ENCODE data around the gene OCIAD1. TPM values are rescaled to one million over a fixed set of nuclear protein-coding genes. Genes with fewer than 3 reads are reported as not detected.

OCIAD1 gene
- total RNA-seq, 2 donors from 2014 or later = 57.4 to 85.4 TPM

GRCh38 chr4:48901196-48901595 is 70.3 kb downstream of the OCIAD1 start:
- no peak for ATAC-seq

GRCh38 chr4:48902266-48902665 is 71.4 kb downstream of the OCIAD1 start:
- peaks cover 18% of the 10 kb centered on the region for H3K4me1 ChIP-seq
- H3K4me3 ChIP-seq = no peak overlapping the region
- DNase-seq (no peak), ATAC-seq (no peak)
- TF ChIP-seq POLR2A (IDR thresholded peaks at IDR 0.05) (no peak), CTCF (IDR thresholded peaks at IDR 0.05) (no peak)
- H3K9me3 ChIP-seq = no peaks in the 10 kb centered on the region
- H3K36me3 ChIP-seq (replicated peaks in 1 of 2; ENCODE audit: insufficient read depth in 1 of 2, low read depth in 2 of 2) = peaks cover 0 to 6% of the 10 kb centered on the region in 2 donors
- intact Hi-C loops (cut with DNase I) = loop anchor here (10.0 kb wide), 1 partner anchor 317 kb away; no protein-coding TSS in a partner anchor
- H3K27ac ChIP-seq = no peak overlapping the region
- H3K27me3 ChIP-seq = no peaks in the 10 kb centered on the region

More at GRCh38 chr4:48901196-48901595, 70.3 kb downstream of the OCIAD1 start:
- DNase-seq = no peak
- intact Hi-C loops (cut with DNase I) = loop anchor here (10.0 kb wide), 1 partner anchor 316 kb away; no protein-coding TSS in a partner anchor
- Histone ChIP-seq H3K9me3 (no peaks in the 10 kb centered on the region), H3K27ac (no peak overlapping the region), H3K4me1 (peaks cover 13% of the 10 kb centered on the region), H3K4me3 (no peak overlapping the region), H3K27me3 (no peaks in the 10 kb centered on the region), H3K36me3 (replicated peaks in 1 of 2; ENCODE audit: insufficient read depth in 1 of 2, low read depth in 2 of 2) (peaks cover 0 to 6% of the 10 kb centered on the region in 2 donors)
- TF ChIP-seq CTCF (IDR thresholded peaks at IDR 0.05) (no peak), POLR2A (IDR thresholded peaks at IDR 0.05) (no peak)
- WGBS, 2 donors = 89 to 98% methylated on average over 4 of the region's 4 CpGs

- TF ChIP-seq POLR2A (IDR thresholded peaks at IDR 0.05) (no peak), CTCF (IDR thresholded peaks at IDR 0.05) (no peak)
- 90% methylated on average over 4 of the region's 4 CpGs for WGBS, 2 donors
- ATAC-seq = no peak
Observed at GRCh38 chr4:48904101-48904500, 73.2 kb downstream of the OCIAD1 start.

GRCh38 chr4:48904541-48905142 is 73.8 kb downstream of the OCIAD1 start:
- no peak for DNase-seq
- intact Hi-C loops (cut with DNase I) = loop anchor here (10.0 kb wide), 1 partner anchor 320 kb away; no protein-coding TSS in a partner anchor
- no peak for ATAC-seq
- no peak overlapping the region for H3K27ac ChIP-seq
- peaks cover 0 to 3% of the 10 kb centered on the region in 2 donors for H3K36me3 ChIP-seq (replicated peaks in 1 of 2; ENCODE audit: insufficient read depth in 1 of 2, low read depth in 2 of 2)
- H3K27me3 ChIP-seq = no peaks in the 10 kb centered on the region
- H3K9me3 ChIP-seq = no peaks in the 10 kb centered on the region
- 91% methylated on average over 3 of the region's 3 CpGs for WGBS, 2 donors
- H3K4me1 ChIP-seq = peaks cover 18% of the 10 kb centered on the region
- TF ChIP-seq CTCF (IDR thresholded peaks at IDR 0.05) (no peak), POLR2A (IDR thresholded peaks at IDR 0.05) (no peak)
- no peak overlapping the region for H3K4me3 ChIP-seq

More at GRCh38 chr4:48904101-48904500, 73.2 kb downstream of the OCIAD1 start:
- no peak overlapping the region for H3K4me3 ChIP-seq
- no peaks in the 10 kb centered on the region for H3K27me3 ChIP-seq
- DNase-seq = no peak
- peaks cover 18% of the 10 kb centered on the region for H3K4me1 ChIP-seq
- no peak overlapping the region for H3K27ac ChIP-seq
- no peaks in the 10 kb centered on the region for H3K9me3 ChIP-seq
- intact Hi-C loops (cut with DNase I) = loop anchor here (10.0 kb wide), 1 partner anchor 319 kb away; no protein-coding TSS in a partner anchor
- H3K36me3 ChIP-seq (replicated peaks in 1 of 2; ENCODE audit: insufficient read depth in 1 of 2, low read depth in 2 of 2) = peaks cover 0 to 3% of the 10 kb centered on the region in 2 donors
